Activated T-cell treated with anti-CD3 and anti-CD28 coated beads, Interleukin-2, amount 50 U/mL, for 24 hours (primary cell): ENCODE results near the gene PRDM16.

ENCODE experiments used
- DNase-seq: peaks from one replicate; pipeline ENCODE4 v3.0.0-alpha.2; 2020
- H3K27ac Mint-ChIP-seq: 2 replicates; pipeline ENCODE4 v1.8.0; 2020; ENCODE audit warnings: mild to moderate bottlenecking, mixed read lengths
- H3K27me3 Mint-ChIP-seq: 2 replicates; pipeline ENCODE4 v1.8.0; 2020; ENCODE audit warnings: mixed read lengths
- H3K36me3 Mint-ChIP-seq: 2 replicates; pipeline ENCODE4 v1.8.0; 2020; ENCODE audit warnings: low read depth, mixed read lengths
- H3K4me1 Mint-ChIP-seq: 2 replicates; pipeline ENCODE4 v1.8.0; 2020; ENCODE audit warnings: low read depth, mixed read lengths
- H3K4me3 Mint-ChIP-seq: 2 replicates; pipeline ENCODE4 v1.8.0; 2020; ENCODE audit warnings: mild to moderate bottlenecking, moderate library complexity, mixed read lengths
- H3K9me3 Mint-ChIP-seq: 2 replicates; pipeline ENCODE4 v1.8.0; 2020; ENCODE audit warnings: mixed read lengths

Gene PRDM16

GRCh38 chr1:3323021-3323795, 254.2 kb downstream of the PRDM16 start:
- Mint-ChIP-seq H3K27ac (no peak overlapping the region), H3K36me3 (no peaks in the 10 kb centered on the region), H3K9me3 (peaks cover 1% of the 10 kb centered on the region), H3K4me3 (no peak overlapping the region), H3K4me1 (peaks cover 4% of the 10 kb centered on the region), H3K27me3 (peaks cover 15% of the 10 kb centered on the region)
- DNase-seq: no peak

DNA sequence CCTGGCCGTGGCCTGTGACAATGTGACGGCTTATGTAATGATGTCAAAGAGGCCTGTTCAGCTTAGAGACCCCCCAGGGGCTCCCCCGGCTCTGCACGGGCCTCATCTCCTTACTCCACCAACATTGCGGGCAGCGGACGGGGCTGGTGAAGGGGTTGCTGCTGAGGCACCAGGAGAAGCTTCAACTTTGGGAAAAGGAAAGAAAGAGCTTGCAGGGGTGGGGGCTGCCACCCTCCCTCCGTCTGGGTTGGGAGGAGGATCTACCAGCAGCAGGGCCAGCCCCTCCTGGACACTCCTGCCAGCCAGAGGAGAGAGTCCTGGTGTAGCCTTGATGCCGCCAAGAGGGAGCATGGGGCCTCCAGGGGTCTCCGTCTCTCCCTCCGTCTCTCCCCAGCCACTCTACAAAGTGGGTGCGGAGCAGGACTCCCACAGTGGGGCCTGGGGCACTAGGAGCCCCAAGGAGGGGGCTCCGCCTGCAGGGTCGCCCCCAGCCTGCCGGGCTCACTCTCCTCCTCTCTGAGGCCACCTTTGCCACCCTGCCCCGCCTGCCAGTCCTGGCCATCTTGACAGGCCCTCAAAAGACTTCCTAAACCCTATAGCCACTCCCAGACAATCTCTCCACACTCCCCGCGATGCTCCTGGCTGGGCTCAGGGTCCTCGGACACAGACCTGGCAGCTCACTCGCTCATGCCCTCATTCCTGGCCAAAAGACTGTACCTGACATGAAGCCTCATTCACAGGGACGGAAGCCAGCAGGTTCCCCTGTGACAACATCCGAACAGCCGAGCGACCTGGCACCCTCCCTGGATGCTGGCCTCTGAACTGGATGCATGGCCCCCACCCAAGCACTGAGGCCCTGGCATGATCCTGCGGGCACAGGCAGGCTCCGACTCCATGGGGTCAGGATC, 255.0 kb downstream of the PRDM16 start:
- no peak overlapping the region for H3K27ac Mint-ChIP-seq
- no peak for DNase-seq
- peaks cover 4% of the 10 kb centered on the region for H3K4me1 Mint-ChIP-seq
- no peak overlapping the region for H3K4me3 Mint-ChIP-seq
- no peaks in the 10 kb centered on the region for H3K9me3 Mint-ChIP-seq
- H3K36me3 Mint-ChIP-seq: no peaks in the 10 kb centered on the region
- peaks cover 15% of the 10 kb centered on the region for H3K27me3 Mint-ChIP-seq

DNA sequence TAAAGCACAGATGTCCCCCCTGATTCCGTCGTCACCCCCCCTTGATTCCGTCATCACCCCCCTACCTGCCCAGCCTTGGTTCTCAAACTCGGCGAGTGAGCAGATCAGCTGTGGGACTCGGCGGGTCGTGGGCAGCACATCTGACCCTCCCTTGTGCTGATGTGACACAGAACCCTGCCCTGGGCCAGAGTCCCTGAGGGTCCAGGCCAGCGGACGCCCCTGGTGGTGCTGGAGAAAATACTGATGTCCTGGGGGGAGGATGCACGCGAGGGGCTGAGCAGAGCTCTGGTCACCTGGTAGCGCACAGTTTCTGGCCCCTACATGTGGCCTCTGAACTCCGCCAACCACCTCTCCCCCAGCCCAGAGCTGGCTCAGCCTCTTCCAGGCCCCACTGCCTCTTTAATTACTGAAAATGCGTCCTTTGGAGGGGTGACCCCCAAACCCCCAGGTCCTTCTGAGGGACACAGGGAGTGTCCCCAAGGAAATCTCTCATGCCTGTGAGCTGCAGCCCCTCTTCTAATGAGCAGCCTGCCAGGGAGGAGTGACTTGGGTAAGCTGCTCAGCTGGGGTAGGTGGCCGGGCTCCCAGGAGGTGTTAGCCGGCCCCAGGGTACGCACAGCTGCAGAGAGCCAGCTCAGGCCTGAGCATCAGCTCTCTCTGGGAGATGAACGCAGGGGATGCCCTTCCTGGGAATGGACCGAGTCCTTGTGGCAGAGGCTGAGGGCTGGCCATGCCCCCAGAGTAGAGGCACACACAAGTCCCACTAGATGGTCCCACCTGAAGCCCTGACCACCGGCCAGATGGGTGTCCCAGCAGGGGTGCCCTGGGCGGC, 255.9 kb downstream of the PRDM16 start:
- Mint-ChIP-seq H3K4me3 (no peak overlapping the region), H3K9me3 (no peaks in the 10 kb centered on the region), H3K36me3 (no peaks in the 10 kb centered on the region), H3K4me1 (peaks cover 4% of the 10 kb centered on the region), H3K27ac (no peak overlapping the region), H3K27me3 (peaks cover 15% of the 10 kb centered on the region)
- no peak for DNase-seq

DNA sequence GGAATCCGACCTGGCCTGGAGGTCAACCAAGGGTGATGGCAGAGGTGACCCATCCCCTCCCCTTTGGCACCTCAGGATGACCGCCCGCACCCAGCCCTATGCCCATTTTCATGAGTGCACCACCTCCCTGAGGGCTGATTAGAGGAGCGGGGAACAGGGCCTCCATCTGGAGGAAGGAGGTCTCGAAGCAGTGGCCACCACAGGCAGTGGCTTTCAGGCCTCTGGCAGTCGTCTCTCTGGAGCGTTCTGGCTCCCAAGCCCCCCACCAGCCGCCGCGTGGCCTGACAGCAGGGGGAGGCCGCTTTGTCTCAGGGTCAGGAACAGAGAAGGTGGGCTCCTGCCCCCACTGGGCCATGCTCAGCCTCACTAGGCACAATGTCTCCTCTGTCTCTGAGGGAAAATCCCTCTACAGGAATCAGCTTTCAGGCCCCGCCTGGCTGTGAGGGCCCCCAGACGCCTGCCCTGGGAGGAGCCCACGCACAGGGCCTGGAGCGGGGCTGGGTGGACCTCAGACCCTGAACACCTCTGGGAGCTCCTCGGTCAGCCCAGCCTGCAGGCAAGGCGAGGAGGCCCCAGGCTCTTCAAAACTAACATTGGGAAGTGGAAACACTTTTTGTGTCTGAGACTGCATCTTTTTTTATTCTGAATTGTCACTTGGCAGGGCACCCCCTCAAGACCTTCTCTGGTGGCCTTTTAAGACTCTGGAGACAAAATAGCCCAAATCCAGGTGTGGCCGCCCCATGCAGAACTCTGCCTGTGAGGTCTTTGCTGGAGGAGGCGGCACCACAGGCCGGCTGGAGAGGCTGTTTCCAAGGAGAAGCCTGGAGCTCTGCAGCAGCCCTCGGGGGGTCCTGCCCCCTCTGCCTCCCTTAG, 257.7 kb downstream of the PRDM16 start:
- Mint-ChIP-seq H3K27ac (no peak overlapping the region), H3K9me3 (no peaks in the 10 kb centered on the region), H3K36me3 (no peaks in the 10 kb centered on the region), H3K27me3 (peaks cover 15% of the 10 kb centered on the region), H3K4me1 (no peaks in the 10 kb centered on the region), H3K4me3 (no peak overlapping the region)
- DNase-seq: no peak

- DNase-seq: no peak
- Mint-ChIP-seq H3K4me3 (no peak overlapping the region), H3K27me3 (peaks cover 15% of the 10 kb centered on the region), H3K9me3 (no peaks in the 10 kb centered on the region), H3K4me1 (no peaks in the 10 kb centered on the region), H3K27ac (no peak overlapping the region), H3K36me3 (no peaks in the 10 kb centered on the region)
These were observed 258.3 kb downstream of the PRDM16 start for GRCh38 chr1:3327389-3327702.

DNA sequence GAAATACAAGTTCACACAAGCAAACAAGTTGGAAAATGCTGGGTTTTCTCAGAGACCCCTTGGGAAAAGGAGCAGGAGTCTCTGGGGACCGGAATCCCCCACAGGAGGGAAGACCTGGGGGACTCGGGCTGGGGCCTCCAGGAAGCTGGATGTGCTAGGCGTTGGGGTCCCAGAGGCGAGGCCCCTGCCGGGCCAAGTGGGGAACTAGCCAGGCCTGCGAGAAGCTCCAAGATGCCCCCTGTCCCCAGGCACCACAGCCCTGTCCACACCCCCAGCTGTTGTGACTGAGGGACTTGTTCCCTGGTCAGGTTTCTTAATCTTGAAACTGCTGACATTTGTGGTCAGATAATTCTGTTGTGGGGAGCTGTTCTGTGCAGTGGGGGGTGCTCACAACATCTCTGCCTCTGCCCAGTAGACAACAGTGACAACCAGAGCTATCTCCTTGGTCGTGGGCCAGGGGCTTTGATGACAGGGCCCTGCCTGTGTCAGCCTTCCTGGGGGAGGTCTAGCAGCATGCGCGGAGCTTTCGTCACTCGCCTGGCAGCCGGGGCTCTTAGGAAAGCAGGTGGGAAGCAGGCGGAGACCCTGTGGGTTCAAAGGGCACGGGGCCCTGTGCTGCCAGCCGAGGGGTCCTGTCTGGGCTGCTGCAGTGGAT, 259.1 kb downstream of the PRDM16 start:
- no peak overlapping the region for H3K4me3 Mint-ChIP-seq
- H3K9me3 Mint-ChIP-seq: no peaks in the 10 kb centered on the region
- no peak overlapping the region for H3K27ac Mint-ChIP-seq
- H3K4me1 Mint-ChIP-seq: no peaks in the 10 kb centered on the region
- H3K27me3 Mint-ChIP-seq: peaks cover 19% of the 10 kb centered on the region
- DNase-seq: no peak
- H3K36me3 Mint-ChIP-seq: no peaks in the 10 kb centered on the region

- no peak for DNase-seq
- no peak overlapping the region for H3K4me3 Mint-ChIP-seq
- H3K36me3 Mint-ChIP-seq: no peaks in the 10 kb centered on the region
- H3K4me1 Mint-ChIP-seq: no peaks in the 10 kb centered on the region
- H3K27me3 Mint-ChIP-seq: peaks cover 17% of the 10 kb centered on the region
- H3K27ac Mint-ChIP-seq: no peak overlapping the region
- no peaks in the 10 kb centered on the region for H3K9me3 Mint-ChIP-seq
These were observed 260.8 kb downstream of the PRDM16 start for GRCh38 chr1:3329640-3330281.

GRCh38 chr1:3330771-3331245, 261.8 kb downstream of the PRDM16 start:
- peaks cover 13% of the 10 kb centered on the region for H3K27me3 Mint-ChIP-seq
- DNase-seq: no peak
- no peak overlapping the region for H3K27ac Mint-ChIP-seq
- H3K36me3 Mint-ChIP-seq: no peaks in the 10 kb centered on the region
- no peak overlapping the region for H3K4me3 Mint-ChIP-seq
- H3K9me3 Mint-ChIP-seq: no peaks in the 10 kb centered on the region
- no peaks in the 10 kb centered on the region for H3K4me1 Mint-ChIP-seq

DNA sequence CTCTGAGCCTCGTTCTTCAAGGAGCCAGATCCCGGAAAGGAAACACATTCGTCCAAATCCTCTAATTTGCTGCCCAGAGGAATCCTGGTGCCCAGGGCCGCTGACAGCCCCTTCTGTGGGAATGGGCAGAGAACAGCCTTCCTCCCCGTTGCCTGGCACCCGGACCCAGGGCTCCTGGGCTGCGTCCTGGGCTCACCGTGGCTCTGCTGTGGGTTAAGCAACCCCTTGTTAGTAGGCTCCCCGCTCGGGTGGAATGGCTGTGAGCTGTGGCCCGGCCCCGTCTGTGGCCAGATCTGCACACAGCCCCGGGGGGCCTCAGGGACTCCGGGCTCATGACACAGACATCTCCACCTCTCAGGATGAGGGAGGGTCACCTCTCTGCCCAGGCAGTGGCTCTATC, 262.6 kb downstream of the PRDM16 start:
- Mint-ChIP-seq H3K27ac (no peak overlapping the region), H3K9me3 (no peaks in the 10 kb centered on the region), H3K27me3 (peaks cover 8% of the 10 kb centered on the region), H3K4me3 (no peak overlapping the region), H3K36me3 (no peaks in the 10 kb centered on the region), H3K4me1 (no peaks in the 10 kb centered on the region)
- no peak for DNase-seq

DNA sequence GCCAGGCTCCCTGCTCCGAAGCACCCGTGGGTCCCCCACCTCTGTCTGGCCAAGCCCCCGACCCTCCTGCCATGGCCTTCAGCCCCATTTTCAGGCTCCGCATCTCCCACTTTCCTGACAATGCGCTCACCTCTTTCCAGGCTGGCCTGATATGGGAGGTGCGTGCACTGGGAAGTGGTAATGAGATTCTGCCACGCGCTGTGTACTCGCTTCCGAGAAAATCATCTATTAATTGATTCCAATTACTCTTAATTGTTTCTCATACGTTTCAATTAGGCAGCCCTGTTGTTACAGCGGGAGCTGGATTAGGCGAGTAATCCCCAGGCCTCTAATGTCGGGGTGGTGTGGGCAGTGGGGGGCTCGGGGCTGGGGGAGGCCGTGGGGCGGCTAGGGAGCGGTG, 263.0 kb downstream of the PRDM16 start:
- no peaks in the 10 kb centered on the region for H3K36me3 Mint-ChIP-seq
- no peak for DNase-seq
- H3K4me1 Mint-ChIP-seq: no peaks in the 10 kb centered on the region
- peaks cover 7% of the 10 kb centered on the region for H3K27me3 Mint-ChIP-seq
- H3K27ac Mint-ChIP-seq: no peak overlapping the region
- no peaks in the 10 kb centered on the region for H3K9me3 Mint-ChIP-seq
- no peak overlapping the region for H3K4me3 Mint-ChIP-seq

GRCh38 chr1:3332662-3333061, 263.7 kb downstream of the PRDM16 start:
- no peaks in the 10 kb centered on the region for H3K9me3 Mint-ChIP-seq
- no peaks in the 10 kb centered on the region for H3K4me1 Mint-ChIP-seq
- no peak for DNase-seq
- H3K27me3 Mint-ChIP-seq: peaks cover 7% of the 10 kb centered on the region
- H3K27ac Mint-ChIP-seq: no peak overlapping the region
- no peak overlapping the region for H3K4me3 Mint-ChIP-seq
- no peaks in the 10 kb centered on the region for H3K36me3 Mint-ChIP-seq

- Mint-ChIP-seq H3K9me3 (no peaks in the 10 kb centered on the region), H3K27ac (no peak overlapping the region), H3K4me3 (no peak overlapping the region), H3K36me3 (no peaks in the 10 kb centered on the region), H3K4me1 (no peaks in the 10 kb centered on the region), H3K27me3 (peaks cover 7% of the 10 kb centered on the region)
- no peak for DNase-seq
These were observed 264.9 kb downstream of the PRDM16 start for GRCh38 chr1:3333903-3334302.

GRCh38 chr1:3334366-3334765, 265.4 kb downstream of the PRDM16 start:
- H3K9me3 Mint-ChIP-seq: no peaks in the 10 kb centered on the region
- DNase-seq: no peak
- H3K4me3 Mint-ChIP-seq: no peak overlapping the region
- H3K27ac Mint-ChIP-seq: no peak overlapping the region
- no peaks in the 10 kb centered on the region for H3K36me3 Mint-ChIP-seq
- peaks cover 7% of the 10 kb centered on the region for H3K27me3 Mint-ChIP-seq
- H3K4me1 Mint-ChIP-seq: no peaks in the 10 kb centered on the region
